ENCODE data around the gene RALGPS2. TPM values are rescaled to one million over a fixed set of nuclear protein-coding genes. Genes with fewer than 3 reads are reported as not detected.

RALGPS2 gene
- total and polyA plus RNA-seq, 2 donors from 2014 or later = 3.6 to 32.8 TPM

GRCh38 chr1:178682886-178683285 lies 42.2 kb upstream of the RALGPS2 start:
- intact Hi-C loops (cut with DNase I) = no loop called here
- no peak for FAIRE-seq

GRCh38 chr1:178683291-178683690 lies 41.8 kb upstream of the RALGPS2 start:
- H3K9ac ChIP-seq (ENCODE audit: low read length in 3 of 3) = no peak overlapping the region
- no peaks in the 10 kb centered on the region for H3K27me3 ChIP-seq (ENCODE audit: control insufficient read depth, insufficient read depth, low read length)
- no peaks in the 10 kb centered on the region for H3K4me1 ChIP-seq (ENCODE audit: control insufficient read depth in 2 of 3, insufficient read depth in 2 of 3, low read depth in 1 of 3, low read length in 3 of 3)
- H3K9me3 ChIP-seq (ENCODE audit: control insufficient read depth in 2 of 3, insufficient read depth in 1 of 3, low read length in 3 of 3) = no peaks in the 10 kb centered on the region
- no peak overlapping the region for H3K4me3 ChIP-seq (ENCODE audit: low read length in 3 of 3)
- intact Hi-C loops (cut with DNase I) = no loop called here
- no peak overlapping the region for H3K27ac ChIP-seq (ENCODE audit: low read depth in 2 of 2, low read length in 2 of 2)
- no peaks in the 10 kb centered on the region for H3K36me3 ChIP-seq (ENCODE audit: control insufficient read depth in 2 of 3, insufficient read depth in 3 of 3, low read length in 3 of 3)
- no peak for FAIRE-seq
- TF ChIP-seq, protein P1, sequence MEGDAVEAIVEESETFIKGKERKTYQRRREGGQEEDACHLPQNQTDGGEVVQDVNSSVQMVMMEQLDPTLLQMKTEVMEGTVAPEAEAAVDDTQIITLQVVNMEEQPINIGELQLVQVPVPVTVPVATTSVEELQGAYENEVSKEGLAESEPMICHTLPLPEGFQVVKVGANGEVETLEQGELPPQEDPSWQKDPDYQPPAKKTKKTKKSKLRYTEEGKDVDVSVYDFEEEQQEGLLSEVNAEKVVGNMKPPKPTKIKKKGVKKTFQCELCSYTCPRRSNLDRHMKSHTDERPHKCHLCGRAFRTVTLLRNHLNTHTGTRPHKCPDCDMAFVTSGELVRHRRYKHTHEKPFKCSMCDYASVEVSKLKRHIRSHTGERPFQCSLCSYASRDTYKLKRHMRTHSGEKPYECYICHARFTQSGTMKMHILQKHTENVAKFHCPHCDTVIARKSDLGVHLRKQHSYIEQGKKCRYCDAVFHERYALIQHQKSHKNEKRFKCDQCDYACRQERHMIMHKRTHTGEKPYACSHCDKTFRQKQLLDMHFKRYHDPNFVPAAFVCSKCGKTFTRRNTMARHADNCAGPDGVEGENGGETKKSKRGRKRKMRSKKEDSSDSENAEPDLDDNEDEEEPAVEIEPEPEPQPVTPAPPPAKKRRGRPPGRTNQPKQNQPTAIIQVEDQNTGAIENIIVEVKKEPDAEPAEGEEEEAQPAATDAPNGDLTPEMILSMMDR (IDR thresholded peaks at IDR 0.05; ENCODE audit: borderline replicate concordance, extremely low read depth, insufficient read depth) = no peak
- DNase-seq = no peak

More at GRCh38 chr1:178682886-178683285, 42.2 kb upstream of the RALGPS2 start:
- TF ChIP-seq, protein P1 (IDR thresholded peaks at IDR 0.05; ENCODE audit: borderline replicate concordance, extremely low read depth, insufficient read depth) = no peak
- Histone ChIP-seq H3K9ac (ENCODE audit: low read length in 3 of 3) (no peak overlapping the region), H3K27ac (ENCODE audit: low read depth in 2 of 2, low read length in 2 of 2) (no peak overlapping the region), H3K36me3 (ENCODE audit: control insufficient read depth in 2 of 3, insufficient read depth in 3 of 3, low read length in 3 of 3) (no peaks in the 10 kb centered on the region), H3K4me3 (ENCODE audit: low read length in 3 of 3) (no peak overlapping the region), H3K4me1 (ENCODE audit: control insufficient read depth in 2 of 3, insufficient read depth in 2 of 3, low read depth in 1 of 3, low read length in 3 of 3) (no peaks in the 10 kb centered on the region), H3K9me3 (ENCODE audit: control insufficient read depth in 2 of 3, insufficient read depth in 1 of 3, low read length in 3 of 3) (no peaks in the 10 kb centered on the region), H3K27me3 (ENCODE audit: control insufficient read depth, insufficient read depth, low read length) (no peaks in the 10 kb centered on the region)
- DNase-seq = no peak

DNA sequence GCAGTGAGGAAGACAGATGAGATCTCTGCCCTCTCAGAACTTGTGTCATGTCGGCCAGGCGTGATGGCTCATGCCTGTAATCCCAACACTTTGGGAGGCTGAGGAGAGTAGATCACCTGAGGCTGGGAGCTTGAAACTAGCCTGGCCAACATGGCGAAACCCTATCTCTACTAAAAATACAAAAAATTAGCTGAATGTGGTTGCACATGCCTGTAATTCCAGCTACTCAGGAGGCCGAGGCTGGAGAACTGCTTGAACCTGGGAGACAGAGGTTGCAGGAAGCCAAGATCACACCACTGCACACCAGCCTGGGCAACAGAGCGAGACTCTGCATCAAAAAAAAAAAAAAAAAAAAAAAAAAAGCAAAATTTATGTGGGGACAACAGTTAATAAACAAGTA lies 40.9 kb upstream of the RALGPS2 start:
- intact Hi-C loops (cut with DNase I) = no loop called here
- Histone ChIP-seq H3K9ac (ENCODE audit: low read length in 3 of 3) (no peak overlapping the region), H3K9me3 (ENCODE audit: control insufficient read depth in 2 of 3, insufficient read depth in 1 of 3, low read length in 3 of 3) (no peaks in the 10 kb centered on the region), H3K36me3 (ENCODE audit: control insufficient read depth in 2 of 3, insufficient read depth in 3 of 3, low read length in 3 of 3) (no peaks in the 10 kb centered on the region), H3K27me3 (ENCODE audit: control insufficient read depth, insufficient read depth, low read length) (no peaks in the 10 kb centered on the region), H3K4me1 (ENCODE audit: control insufficient read depth in 2 of 3, insufficient read depth in 2 of 3, low read depth in 1 of 3, low read length in 3 of 3) (no peaks in the 10 kb centered on the region), H3K4me3 (ENCODE audit: low read length in 3 of 3) (no peak overlapping the region), H3K27ac (ENCODE audit: low read depth in 2 of 2, low read length in 2 of 2) (no peak overlapping the region)
- TF ChIP-seq, protein P1 (IDR thresholded peaks at IDR 0.05; ENCODE audit: borderline replicate concordance, extremely low read depth, insufficient read depth) = no peak
- no peak for DNase-seq
- FAIRE-seq = no peak

GRCh38 chr1:178684542-178685000 lies 40.5 kb upstream of the RALGPS2 start:
- FAIRE-seq (no peak), DNase-seq (no peak)
- no peak overlapping the region for H3K9ac ChIP-seq (ENCODE audit: low read length in 3 of 3)

More at GRCh38 chr1:178684542-178685000, 40.5 kb upstream of the RALGPS2 start:
- Histone ChIP-seq H3K4me1 (ENCODE audit: control insufficient read depth in 2 of 3, insufficient read depth in 2 of 3, low read depth in 1 of 3, low read length in 3 of 3) (no peaks in the 10 kb centered on the region), H3K9me3 (ENCODE audit: control insufficient read depth in 2 of 3, insufficient read depth in 1 of 3, low read length in 3 of 3) (no peaks in the 10 kb centered on the region), H3K27me3 (ENCODE audit: control insufficient read depth, insufficient read depth, low read length) (no peaks in the 10 kb centered on the region), H3K4me3 (ENCODE audit: low read length in 3 of 3) (no peak overlapping the region), H3K27ac (ENCODE audit: low read depth in 2 of 2, low read length in 2 of 2) (no peak overlapping the region), H3K36me3 (ENCODE audit: control insufficient read depth in 2 of 3, insufficient read depth in 3 of 3, low read length in 3 of 3) (no peaks in the 10 kb centered on the region)
- intact Hi-C loops (cut with DNase I) = no loop called here
- TF ChIP-seq, protein P1 (IDR thresholded peaks at IDR 0.05; ENCODE audit: borderline replicate concordance, extremely low read depth, insufficient read depth) = no peak
